ENCODE results near the gene KRT83.

KRT83 gene

GRCh38 chr12:52366738-52367485 is 45.7 kb upstream of the KRT83 start, which contains the start of gene KRT85:
Gene KRT85 (minus strand): TSS chr12:52367481. CDS start chr12:52367405, 76 bp downstream.
- Histone ChIP-seq H3K9me3 (ENCODE audit: control insufficient read depth, low read length) (no peaks in the 10 kb centered on the region), H3K4me1 (peaks cover 13% of the 10 kb centered on the region), H3K27me3 (ENCODE audit: control insufficient read depth, insufficient read depth, low read length) (no peaks in the 10 kb centered on the region), H3K36me3 (ENCODE audit: control insufficient read depth, insufficient read depth, low read length) (no peaks in the 10 kb centered on the region), H3K79me2 (no peaks in the 10 kb centered on the region), H3K4me3 (ENCODE audit: low read depth, low read length) (no peak within 1 kb of the TSS), H2AFZ (no peak within 1 kb of the TSS), H3K9ac (no peak within 1 kb of the TSS), H3K4me2 (ENCODE audit: low read length) (no peak within 1 kb of the TSS), H3K27ac (no peak within 1 kb of the TSS)
- TF ChIP-seq CTCF (IDR thresholded peaks at IDR 0.05), result no peak

- Histone ChIP-seq H3K9me3 (ENCODE audit: control insufficient read depth, low read length) (no peaks in the 10 kb centered on the region), H3K4me1 (no peaks in the 10 kb centered on the region), H3K27ac (no peak overlapping the region), H3K79me2 (no peaks in the 10 kb centered on the region), H3K9ac (no peak overlapping the region), H3K4me2 (ENCODE audit: low read length) (no peak overlapping the region), H3K36me3 (ENCODE audit: control insufficient read depth, insufficient read depth, low read length) (no peaks in the 10 kb centered on the region), H3K4me3 (ENCODE audit: low read depth, low read length) (no peak overlapping the region), H3K27me3 (ENCODE audit: control insufficient read depth, insufficient read depth, low read length) (no peaks in the 10 kb centered on the region), H2AFZ (no peak overlapping the region)
- TF ChIP-seq CTCF (IDR thresholded peaks at IDR 0.05), result no peak
These were observed 43.8 kb upstream of the KRT83 start for GRCh38 chr12:52364901-52365489.

GRCh38 chr12:52364061-52364460 is 42.9 kb upstream of the KRT83 start:
- Histone ChIP-seq H3K4me2 (ENCODE audit: low read length) (no peak overlapping the region), H3K27ac (no peak overlapping the region), H3K9ac (no peak overlapping the region), H3K4me1 (no peaks in the 10 kb centered on the region), H3K4me3 (ENCODE audit: low read depth, low read length) (no peak overlapping the region), H2AFZ (no peak overlapping the region), H3K27me3 (ENCODE audit: control insufficient read depth, insufficient read depth, low read length) (no peaks in the 10 kb centered on the region), H3K36me3 (ENCODE audit: control insufficient read depth, insufficient read depth, low read length) (no peaks in the 10 kb centered on the region), H3K9me3 (ENCODE audit: control insufficient read depth, low read length) (no peaks in the 10 kb centered on the region), H3K79me2 (no peaks in the 10 kb centered on the region)
- no peak for TF ChIP-seq CTCF (IDR thresholded peaks at IDR 0.05)

DNA sequence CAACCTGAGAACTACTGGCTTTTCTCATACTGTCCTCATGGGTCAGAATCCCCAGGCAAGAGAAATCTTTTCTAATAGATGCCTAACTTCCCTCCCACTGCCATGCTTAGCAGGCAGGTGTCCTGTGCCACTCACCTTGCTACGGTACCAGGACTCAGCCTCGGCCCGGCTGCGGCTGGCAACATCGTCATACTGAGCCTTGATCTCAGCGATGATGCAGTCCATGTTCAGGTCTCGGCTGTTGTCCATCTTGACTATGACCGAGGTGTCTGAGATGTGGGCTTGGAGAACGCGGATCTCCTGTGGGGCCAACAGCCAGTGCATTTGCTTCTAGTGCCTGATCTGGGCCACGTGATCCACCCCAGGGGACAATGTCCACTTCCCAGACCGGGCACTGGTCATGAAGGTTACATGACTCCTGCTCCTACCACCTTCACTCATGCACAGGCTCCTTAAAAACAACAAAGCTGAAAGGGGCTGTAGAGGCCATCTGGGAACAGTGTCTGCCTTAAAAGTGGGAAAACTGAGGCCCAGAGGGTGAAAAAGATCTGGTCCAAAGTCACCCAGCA is 42.0 kb upstream of the KRT83 start:
- H3K27me3 ChIP-seq (ENCODE audit: control insufficient read depth, insufficient read depth, low read length), result no peaks in the 10 kb centered on the region
- H3K4me1 ChIP-seq, result no peaks in the 10 kb centered on the region
- no peak for TF ChIP-seq CTCF (IDR thresholded peaks at IDR 0.05)
- no peaks in the 10 kb centered on the region for H3K36me3 ChIP-seq (ENCODE audit: control insufficient read depth, insufficient read depth, low read length)
- H3K79me2 ChIP-seq, result no peaks in the 10 kb centered on the region
- no peak overlapping the region for H3K4me2 ChIP-seq (ENCODE audit: low read length)
- no peak overlapping the region for H3K27ac ChIP-seq
- H2AFZ ChIP-seq, result no peak overlapping the region
- no peaks in the 10 kb centered on the region for H3K9me3 ChIP-seq (ENCODE audit: control insufficient read depth, low read length)
- no peak overlapping the region for H3K4me3 ChIP-seq (ENCODE audit: low read depth, low read length)
- no peak overlapping the region for H3K9ac ChIP-seq

Data from parathyroid adenoma (tissue), 2 donors.